Measurements from ENCODE around the gene GALNT18.

The GALNT18 gene

GRCh38 chr11:11329062-11329806 lies 292.6 kb downstream of the GALNT18 start:
- no peak for DNase-seq

GRCh38 chr11:11324090-11324489 lies 297.7 kb downstream of the GALNT18 start:
- no peak for DNase-seq

- DNase-seq: no peak
These were observed 299.7 kb downstream of the GALNT18 start for GRCh38 chr11:11322101-11322500.

- DNase-seq: no peak
These were observed 301.0 kb downstream of the GALNT18 start for GRCh38 chr11:11320825-11321224.

- DNase-seq: no peak
These were observed 302.8 kb downstream of the GALNT18 start for GRCh38 chr11:11318961-11319360.

- no peak for DNase-seq
These were observed 303.3 kb downstream of the GALNT18 start for GRCh38 chr11:11318461-11318860.

GRCh38 chr11:11316651-11317230 lies 305.1 kb downstream of the GALNT18 start:
- no peak for DNase-seq

- DNase-seq: no peak
These were observed 307.7 kb downstream of the GALNT18 start for GRCh38 chr11:11313902-11314692.

GRCh38 chr11:11313426-11313825 lies 308.4 kb downstream of the GALNT18 start:
- no peak for DNase-seq

- no peak for DNase-seq
These were observed 309.1 kb downstream of the GALNT18 start for GRCh38 chr11:11312738-11313137.

GRCh38 chr11:11311169-11311568 lies 310.6 kb downstream of the GALNT18 start:
- no peak for DNase-seq

- no peak for DNase-seq
These were observed 311.9 kb downstream of the GALNT18 start for GRCh38 chr11:11309906-11310305.

- DNase-seq: no peak
These were observed 313.6 kb downstream of the GALNT18 start for GRCh38 chr11:11308249-11308648.

GRCh38 chr11:11306855-11307254 lies 314.9 kb downstream of the GALNT18 start:
- no peak for DNase-seq

- DNase-seq: no peak
These were observed 317.3 kb downstream of the GALNT18 start for GRCh38 chr11:11304550-11304949.

- DNase-seq: no peak
These were observed 319.2 kb downstream of the GALNT18 start for GRCh38 chr11:11302565-11302964.

- no peak for DNase-seq
These were observed 320.6 kb downstream of the GALNT18 start for GRCh38 chr11:11301212-11301611.

GRCh38 chr11:11297578-11297977 lies 324.2 kb downstream of the GALNT18 start:
- DNase-seq: no peak

- DNase-seq: peak; percentile 26
These were observed 325.4 kb downstream of the GALNT18 start for GRCh38 chr11:11296434-11296833.

- no peak for DNase-seq
These were observed 327.3 kb downstream of the GALNT18 start for GRCh38 chr11:11294551-11294855.

GRCh38 chr11:11293798-11294550 lies 327.8 kb downstream of the GALNT18 start:
- DNase-seq: no peak

GRCh38 chr11:11292839-11293238 lies 329.0 kb downstream of the GALNT18 start:
- no peak for DNase-seq
